ENCODE results near the gene IQGAP1.
"Not testable (repeated sequence)": the region's sequence is repeated elsewhere in the genome, so short reads cannot be mapped to it uniquely, and the experiment has no call there.

Gene IQGAP1

GRCh38 chr15:90497376-90497775 lies 109.3 kb downstream of the IQGAP1 start:
- Histone ChIP-seq H3K79me2 (ENCODE audit: insufficient read depth, low read length) (no peaks in the 10 kb centered on the region), H3F3A (ENCODE audit: insufficient read depth, low read length) (no peaks in the 10 kb centered on the region; the same call in 1 of the 2 replicates), H3K27me3 (ENCODE audit: insufficient read depth, low read length) (no peaks in the 10 kb centered on the region), H3K4me3 (ENCODE audit: low read depth, low read length, poor library complexity, severe bottlenecking) (no peak overlapping the region), H3K4me1 (ENCODE audit: insufficient read depth, low read length, severe bottlenecking) (no peaks in the 10 kb centered on the region), H4K20me1 (ENCODE audit: insufficient read depth, low read length) (no peaks in the 10 kb centered on the region), H2AFZ (ENCODE audit: low read length) (no peak overlapping the region), H3K9me2 (ENCODE audit: low read depth, low read length) (no peaks in the 10 kb centered on the region), H3K4me2 (ENCODE audit: low read length) (no peak overlapping the region), H3K9me3 (ENCODE audit: low read length) (no peaks in the 10 kb centered on the region), H3K9ac (ENCODE audit: low read length) (no peak overlapping the region), H3K27ac (ENCODE audit: low read depth, low read length, poor library complexity, severe bottlenecking) (no peak overlapping the region), H3K36me3 (ENCODE audit: insufficient read depth, low read length) (peaks cover 77% of the 10 kb centered on the region)
- TF ChIP-seq CTCF (IDR thresholded peaks at IDR 0.05; ENCODE audit: low read length) (no peak), EZH2 (IDR thresholded peaks at IDR 0.05; ENCODE audit: borderline replicate concordance, low read length) (no peak)

GRCh38 chr15:90497912-90498311 lies 109.9 kb downstream of the IQGAP1 start:
- Histone ChIP-seq H3K9me3 (ENCODE audit: low read length) (no peaks in the 10 kb centered on the region), H3K4me1 (ENCODE audit: insufficient read depth, low read length, severe bottlenecking) (no peaks in the 10 kb centered on the region), H3K36me3 (ENCODE audit: insufficient read depth, low read length) (peaks cover 72% of the 10 kb centered on the region), H3K9me2 (ENCODE audit: low read depth, low read length) (no peaks in the 10 kb centered on the region), H3F3A (ENCODE audit: insufficient read depth, low read length) (no peaks in the 10 kb centered on the region; the same call in 1 of the 2 replicates), H3K79me2 (ENCODE audit: insufficient read depth, low read length) (no peaks in the 10 kb centered on the region), H3K9ac (ENCODE audit: low read length) (no peak overlapping the region), H3K27ac (ENCODE audit: low read depth, low read length, poor library complexity, severe bottlenecking) (no peak overlapping the region), H4K20me1 (ENCODE audit: insufficient read depth, low read length) (no peaks in the 10 kb centered on the region), H2AFZ (ENCODE audit: low read length) (no peak overlapping the region), H3K4me3 (ENCODE audit: low read depth, low read length, poor library complexity, severe bottlenecking) (no peak overlapping the region), H3K4me2 (ENCODE audit: low read length) (no peak overlapping the region), H3K27me3 (ENCODE audit: insufficient read depth, low read length) (no peaks in the 10 kb centered on the region)
- no peak for TF ChIP-seq EZH2 (IDR thresholded peaks at IDR 0.05; ENCODE audit: borderline replicate concordance, low read length)

- no peaks in the 10 kb centered on the region for H3K9me2 ChIP-seq (ENCODE audit: low read depth, low read length)
- no peaks in the 10 kb centered on the region for H3K79me2 ChIP-seq (ENCODE audit: insufficient read depth, low read length)
- H3K27ac ChIP-seq (ENCODE audit: low read depth, low read length, poor library complexity, severe bottlenecking) = no peak overlapping the region
- no peak overlapping the region for H2AFZ ChIP-seq (ENCODE audit: low read length)
- no peak for TF ChIP-seq CTCF (IDR thresholded peaks at IDR 0.05; ENCODE audit: low read length)
- TF ChIP-seq EZH2 (IDR thresholded peaks at IDR 0.05; ENCODE audit: borderline replicate concordance, low read length) = no peak
- no peaks in the 10 kb centered on the region for H3F3A ChIP-seq (ENCODE audit: insufficient read depth, low read length)
- no peaks in the 10 kb centered on the region for H3K4me1 ChIP-seq (ENCODE audit: insufficient read depth, low read length, severe bottlenecking)
- H3K9ac ChIP-seq (ENCODE audit: low read length) = no peak overlapping the region
- H3K4me3 ChIP-seq (ENCODE audit: low read depth, low read length, poor library complexity, severe bottlenecking) = no peak overlapping the region
- H4K20me1 ChIP-seq (ENCODE audit: insufficient read depth, low read length) = no peaks in the 10 kb centered on the region
- no peaks in the 10 kb centered on the region for H3K27me3 ChIP-seq (ENCODE audit: insufficient read depth, low read length)
- no peak overlapping the region for H3K4me2 ChIP-seq (ENCODE audit: low read length)
- H3K9me3 ChIP-seq (ENCODE audit: low read length) = no peaks in the 10 kb centered on the region
- H3K36me3 ChIP-seq (ENCODE audit: insufficient read depth, low read length) = peaks cover 51% of the 10 kb centered on the region
These were observed 112.1 kb downstream of the IQGAP1 start for GRCh38 chr15:90500171-90500570.

- Histone ChIP-seq H2AFZ (ENCODE audit: low read length) (no peak overlapping the region), H4K20me1 (ENCODE audit: insufficient read depth, low read length) (no peaks in the 10 kb centered on the region), H3K9me3 (ENCODE audit: low read length) (no peaks in the 10 kb centered on the region), H3K27ac (ENCODE audit: low read depth, low read length, poor library complexity, severe bottlenecking) (no peak overlapping the region), H3K4me3 (ENCODE audit: low read depth, low read length, poor library complexity, severe bottlenecking) (no peak overlapping the region), H3K4me2 (ENCODE audit: low read length) (no peak overlapping the region), H3K9me2 (ENCODE audit: low read depth, low read length) (no peaks in the 10 kb centered on the region), H3K36me3 (ENCODE audit: insufficient read depth, low read length) (peaks cover 45% of the 10 kb centered on the region), H3K27me3 (ENCODE audit: insufficient read depth, low read length) (no peaks in the 10 kb centered on the region), H3K4me1 (ENCODE audit: insufficient read depth, low read length, severe bottlenecking) (no peaks in the 10 kb centered on the region), H3F3A (ENCODE audit: insufficient read depth, low read length) (no peaks in the 10 kb centered on the region), H3K79me2 (ENCODE audit: insufficient read depth, low read length) (no peaks in the 10 kb centered on the region), H3K9ac (ENCODE audit: low read length) (no peak overlapping the region)
- no peak for TF ChIP-seq EZH2 (IDR thresholded peaks at IDR 0.05; ENCODE audit: borderline replicate concordance, low read length)
- TF ChIP-seq CTCF (IDR thresholded peaks at IDR 0.05; ENCODE audit: low read length) = no peak
These were observed 113.9 kb downstream of the IQGAP1 start for GRCh38 chr15:90501898-90502297.

- H3K79me2 ChIP-seq (ENCODE audit: insufficient read depth, low read length); H3K9ac ChIP-seq (ENCODE audit: low read length); H3K9me2 ChIP-seq (ENCODE audit: low read depth, low read length); H3K27ac ChIP-seq (ENCODE audit: low read depth, low read length, poor library complexity, severe bottlenecking); H3K4me1 ChIP-seq (ENCODE audit: insufficient read depth, low read length, severe bottlenecking); H3K27me3 ChIP-seq (ENCODE audit: insufficient read depth, low read length); H3K9me3 ChIP-seq (ENCODE audit: low read length); H3K36me3 ChIP-seq (ENCODE audit: insufficient read depth, low read length); H3K4me3 ChIP-seq (ENCODE audit: low read depth, low read length, poor library complexity, severe bottlenecking); H2AFZ ChIP-seq (ENCODE audit: low read length); H4K20me1 ChIP-seq (ENCODE audit: insufficient read depth, low read length); H3F3A ChIP-seq (ENCODE audit: insufficient read depth, low read length); H3K4me2 ChIP-seq (ENCODE audit: low read length): not testable (repeated sequence)
These were observed 122.7 kb downstream of the IQGAP1 start for GRCh38 chr15:90510781-90511180.

All from OCI-LY1 (cell line).